RCC 7860 (cell line): ENCODE results near the gene INTS6L.
"Not testable (repeated sequence)": the region's sequence is repeated elsewhere in the genome, so short reads cannot be mapped to it uniquely, and the experiment has no call there.

Source experiments
- DNase-seq: peaks from one replicate; pipeline ENCODE4 v3.0.0-alpha.2; 2015; ENCODE audit warnings: low spot score
- FAIRE-seq: peaks from 2 replicates; lab custom pipeline; 2012; peaks lifted over from hg19 to GRCh38; lab: Jason Lieb, UNC

The INTS6L gene

DNA sequence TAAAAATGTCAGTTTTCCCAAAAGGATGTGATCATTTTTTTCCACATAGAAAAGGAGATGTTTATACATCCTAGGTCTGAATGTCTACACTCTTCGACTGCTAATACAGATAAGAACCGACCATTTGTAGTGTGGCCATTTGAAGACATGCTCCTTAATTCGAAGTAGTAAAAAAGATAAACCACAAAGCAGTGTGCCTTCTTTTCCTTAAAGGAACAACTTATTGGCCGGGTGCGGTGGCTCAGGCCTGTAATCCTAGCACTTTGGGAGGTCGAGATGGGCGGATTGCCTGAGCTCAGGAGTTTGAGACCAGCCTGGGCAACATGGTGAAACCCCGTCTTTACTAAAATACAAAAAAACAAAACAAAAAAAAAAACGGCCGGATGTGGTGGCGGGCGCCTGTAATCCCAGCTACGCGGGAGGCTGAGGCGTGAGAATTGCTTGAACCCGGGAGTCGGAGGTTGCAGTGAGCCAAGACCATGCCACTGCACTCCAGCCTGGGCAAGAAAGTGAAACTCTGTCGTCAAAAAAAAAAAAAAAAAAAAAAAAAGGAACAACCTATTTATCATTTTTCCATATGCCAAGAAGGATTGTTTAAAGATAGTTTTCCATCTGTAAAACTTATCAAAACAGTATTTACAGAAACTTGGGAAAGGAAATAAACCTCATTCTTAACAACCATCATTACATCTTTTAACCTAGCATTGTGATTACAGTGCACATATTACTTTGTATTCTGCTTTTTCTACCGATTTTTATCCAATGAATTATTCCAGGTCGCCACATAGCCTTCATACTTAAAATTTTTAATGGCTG, 2.6 kb downstream of the INTS6L start:
- DNase-seq (no peak), FAIRE-seq (no peak)

DNA sequence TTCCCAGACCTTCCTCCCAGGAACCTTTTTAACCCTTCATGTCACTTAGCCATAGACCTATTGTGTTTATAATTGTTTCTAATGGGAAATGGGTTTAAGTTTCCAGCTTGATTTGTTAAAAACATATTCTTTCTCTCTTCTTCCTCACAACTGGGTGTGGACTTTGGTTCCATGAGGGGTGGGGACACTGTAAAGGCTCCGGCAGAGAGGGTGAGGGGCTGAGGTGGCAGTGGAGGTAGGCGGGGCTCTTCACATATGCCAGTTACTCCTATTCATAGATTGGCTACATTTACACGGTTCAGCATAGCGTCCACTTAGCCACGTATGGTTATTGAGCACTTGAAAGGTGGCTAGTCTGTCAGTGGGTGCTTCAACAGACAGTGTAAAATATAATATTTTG, 7.8 kb downstream of the INTS6L start:
- no peak for DNase-seq

DNA sequence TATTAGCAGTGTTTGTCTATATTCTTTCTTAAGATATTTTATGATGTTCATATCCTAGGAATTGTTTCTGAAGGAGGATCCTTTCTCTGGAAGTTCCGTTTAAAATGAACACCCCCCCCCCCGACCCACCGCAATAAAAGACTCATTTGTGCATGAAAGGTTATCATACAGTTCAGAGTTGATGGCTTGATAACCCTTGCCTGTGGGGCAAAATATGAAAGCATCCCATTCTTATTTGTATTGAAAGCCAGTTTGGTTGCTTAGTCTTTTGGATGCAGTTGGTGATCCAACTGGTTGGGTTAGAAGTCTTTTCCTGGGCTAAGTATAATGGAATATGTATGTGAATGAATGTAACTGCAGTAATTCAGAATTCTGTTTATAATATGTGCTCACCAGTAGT, 8.3 kb downstream of the INTS6L start:
- DNase-seq (no peak), FAIRE-seq (no peak)

More for the DNA sequence above, 7.8 kb downstream of the INTS6L start:
- no peak for FAIRE-seq

DNA sequence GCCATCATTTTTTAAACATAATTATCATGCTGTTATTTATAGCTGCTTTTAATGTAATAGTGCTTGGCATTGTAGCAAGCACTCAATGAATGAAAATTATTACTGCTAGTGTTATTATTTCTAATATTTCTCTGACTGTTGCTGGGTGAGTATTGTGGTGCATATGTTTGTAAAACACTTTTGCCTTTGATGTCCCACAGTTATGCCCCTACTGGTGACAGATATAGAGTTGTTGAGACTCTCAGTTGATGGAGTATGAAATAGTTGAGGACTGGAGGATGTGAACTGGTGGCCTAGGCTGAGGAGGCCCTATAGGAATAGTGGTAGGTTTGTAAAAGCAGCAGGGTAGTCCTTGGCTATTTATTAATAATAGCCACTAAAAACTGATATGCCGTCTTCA, 9.6 kb downstream of the INTS6L start:
- DNase-seq, result no peak
- no peak for FAIRE-seq

DNA sequence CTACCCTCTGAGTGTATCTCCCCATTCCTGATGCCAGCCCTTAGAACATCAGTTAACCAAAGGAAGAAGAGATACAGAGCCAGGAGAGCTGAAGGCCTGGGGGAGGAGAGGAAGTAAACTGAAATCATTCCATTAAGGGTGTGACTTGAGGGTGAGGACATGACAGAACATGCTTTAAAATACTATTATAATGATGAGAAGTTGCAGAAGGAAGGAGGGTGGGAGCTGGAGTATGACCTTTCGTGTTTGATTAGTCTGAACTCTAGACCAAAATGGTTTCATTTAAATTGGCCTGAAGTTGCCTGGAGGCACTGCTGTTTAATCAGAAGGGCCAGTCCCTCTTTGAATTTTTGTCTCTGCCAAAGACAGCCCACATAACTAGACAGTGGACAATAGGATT, 11.4 kb downstream of the INTS6L start:
- no peak for FAIRE-seq
- no peak for DNase-seq

DNA sequence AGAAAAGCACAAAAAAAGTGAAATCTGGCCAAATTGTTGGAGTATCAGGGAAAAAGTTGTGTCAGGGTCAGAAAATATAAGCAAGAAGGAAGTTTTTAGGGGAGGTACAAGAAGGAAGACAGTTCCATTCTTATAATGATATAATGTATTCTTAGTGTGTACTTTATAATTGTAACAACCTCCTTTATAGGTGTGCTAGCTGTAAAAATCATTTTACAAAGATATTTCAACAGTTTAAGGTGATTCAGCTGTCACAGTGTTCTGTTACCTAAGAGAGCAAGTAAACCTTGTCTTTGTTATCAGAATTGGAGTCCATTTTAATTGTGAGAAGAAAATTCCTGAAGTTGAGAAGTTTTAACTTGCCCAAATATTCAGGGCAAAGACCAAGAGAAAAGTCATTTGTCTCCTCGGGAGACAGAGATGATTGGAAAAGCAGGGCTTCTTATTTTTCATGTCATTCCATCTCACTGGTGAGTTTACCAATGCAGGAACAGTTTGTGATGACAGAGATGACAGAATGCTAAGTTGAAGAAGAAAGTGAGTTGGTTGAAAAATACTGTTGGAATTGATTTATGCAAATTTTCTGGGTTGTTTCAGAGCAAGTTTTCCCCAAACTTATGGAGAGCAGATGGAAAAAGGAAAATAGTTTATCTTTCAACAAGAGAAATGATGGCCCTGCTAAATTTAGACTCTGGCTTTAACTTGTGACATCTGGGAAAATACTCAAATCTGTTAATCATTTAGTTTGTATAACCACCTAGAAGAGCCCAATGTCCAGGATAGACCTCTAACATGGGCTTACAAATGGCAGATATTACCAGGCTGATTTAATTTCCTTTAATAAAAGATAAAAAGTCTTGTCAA, 14.8 kb downstream of the INTS6L start:
- no peak for DNase-seq

DNA sequence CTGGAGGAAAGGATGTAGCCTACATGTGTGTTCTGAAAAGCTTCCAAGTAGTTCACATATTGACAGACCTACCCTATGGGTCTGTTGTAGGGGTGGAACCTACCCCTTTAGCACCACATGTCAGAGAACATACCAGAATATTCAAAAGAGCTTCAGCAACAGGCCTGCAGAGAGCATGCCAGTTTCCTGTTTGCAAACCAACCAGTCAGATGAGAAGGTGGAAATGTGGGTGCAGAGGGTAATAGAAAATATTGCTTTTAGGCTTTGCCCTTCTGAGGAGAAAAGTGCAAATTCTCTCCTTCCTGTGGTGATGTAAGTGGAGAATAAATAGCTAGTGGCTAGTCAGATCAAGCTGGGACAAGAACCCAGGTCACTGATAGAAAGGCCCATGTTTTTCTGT, 16.4 kb downstream of the INTS6L start:
- DNase-seq (no peak), FAIRE-seq (no peak)

More for the DNA sequence above, 14.8 kb downstream of the INTS6L start:
- no peak for FAIRE-seq

DNA sequence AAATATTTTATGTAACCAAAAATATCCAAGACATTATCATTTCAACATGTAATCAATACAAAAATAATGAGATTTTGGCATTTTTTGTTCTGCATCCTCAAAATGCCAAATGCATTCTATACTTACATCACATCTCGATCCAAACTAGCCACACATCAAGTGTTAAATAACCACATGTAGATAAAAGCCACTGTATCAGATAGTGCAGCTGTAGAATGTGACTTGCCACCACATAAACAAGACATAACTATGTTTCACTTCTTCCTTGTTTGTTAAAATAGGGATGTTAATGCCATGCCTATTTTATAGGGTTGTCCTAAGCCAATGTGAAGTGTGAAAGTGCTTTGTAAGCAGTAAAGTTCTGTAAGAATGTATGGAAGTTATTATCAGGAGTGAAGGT, 20.9 kb downstream of the INTS6L start:
- FAIRE-seq, result no peak
- no peak for DNase-seq

DNA sequence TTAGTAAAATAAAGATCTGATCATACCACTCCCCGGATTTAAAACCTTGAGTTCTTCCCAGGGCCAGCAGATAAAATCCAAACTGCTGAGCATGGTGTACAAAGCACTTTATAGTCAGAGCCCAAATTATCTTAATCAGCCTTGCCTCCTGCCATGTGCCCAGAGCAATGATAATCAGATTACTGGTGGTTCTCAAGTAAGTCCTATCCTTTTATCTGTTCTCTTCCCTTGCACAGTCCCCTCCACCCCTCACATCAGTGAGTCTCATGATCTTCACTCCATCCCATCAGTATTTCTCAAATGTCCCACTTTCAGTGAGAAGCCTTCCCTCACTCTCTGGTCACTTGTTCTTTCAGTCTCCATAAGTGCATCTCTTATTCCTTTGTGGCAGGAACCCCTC, 22.7 kb downstream of the INTS6L start:
- DNase-seq, result no peak
- FAIRE-seq, result no peak

DNA sequence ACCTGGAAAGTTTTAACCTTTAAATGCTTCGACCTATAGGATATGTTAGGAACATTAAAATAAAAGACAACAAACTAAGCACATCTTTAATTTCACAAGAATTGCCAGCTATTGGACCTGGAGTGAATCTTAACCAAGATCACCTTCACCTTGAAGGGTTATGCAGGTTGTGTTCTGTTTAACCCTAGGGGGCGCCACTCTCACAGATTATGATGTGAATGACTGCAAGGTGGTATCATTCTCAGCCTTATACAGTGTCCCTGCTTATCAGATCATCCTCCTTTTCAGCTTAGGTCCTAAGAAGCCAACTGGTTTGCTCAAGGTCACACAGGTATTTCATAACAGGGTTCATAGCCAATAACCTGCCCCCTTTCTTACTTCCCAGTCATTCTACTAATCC, 23.5 kb downstream of the INTS6L start:
- no peak for DNase-seq
- FAIRE-seq, result no peak

DNA sequence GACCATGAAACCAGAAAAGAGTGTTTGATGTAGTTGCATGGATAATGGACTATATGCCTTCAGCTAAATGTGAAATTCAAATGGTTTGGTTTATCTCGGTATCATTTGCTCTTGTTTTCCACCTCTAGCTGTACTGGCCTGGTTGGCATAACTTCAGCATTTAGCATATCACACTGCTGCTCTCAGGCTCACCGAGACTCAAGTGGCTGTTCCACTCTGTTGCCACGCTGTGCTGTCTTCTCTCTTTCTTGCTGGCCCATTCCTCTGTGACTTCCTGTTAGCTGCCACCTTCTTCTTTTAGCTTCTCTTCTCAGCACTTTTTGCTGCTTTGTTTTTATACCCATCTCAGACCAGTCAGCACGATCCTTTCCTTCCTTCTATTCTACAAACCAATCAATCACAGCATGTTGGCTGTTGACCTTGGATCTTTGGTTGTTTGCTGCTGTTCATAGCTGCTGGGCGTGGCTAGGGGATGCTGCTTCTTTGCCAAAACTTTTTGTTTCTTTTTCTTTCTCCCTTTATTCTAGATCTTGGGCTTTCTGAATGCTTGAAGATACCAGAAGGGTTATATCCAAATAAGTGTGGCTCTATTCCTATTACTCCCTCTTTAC, 24.0 kb downstream of the INTS6L start:
- DNase-seq, result no peak
- no peak for FAIRE-seq

DNA sequence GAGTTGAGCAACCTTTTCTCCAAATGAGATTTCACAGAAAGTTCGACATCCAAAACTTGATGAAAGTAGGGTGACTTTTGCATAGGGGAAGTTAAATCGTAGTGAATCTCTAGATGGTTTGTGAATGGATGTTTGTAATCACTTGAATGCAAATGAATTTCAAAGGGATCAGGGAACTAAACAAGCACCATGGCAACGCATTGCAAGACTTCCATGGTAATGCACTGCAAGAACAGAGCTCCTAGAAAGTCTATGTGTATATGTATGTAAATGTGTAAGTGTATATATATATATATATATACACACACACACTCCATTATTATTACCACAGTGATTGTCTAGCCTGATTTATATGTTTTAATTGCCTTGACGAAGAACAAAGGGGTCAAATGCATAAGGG, 27.3 kb downstream of the INTS6L start:
- no peak for FAIRE-seq
- DNase-seq, result no peak

DNA sequence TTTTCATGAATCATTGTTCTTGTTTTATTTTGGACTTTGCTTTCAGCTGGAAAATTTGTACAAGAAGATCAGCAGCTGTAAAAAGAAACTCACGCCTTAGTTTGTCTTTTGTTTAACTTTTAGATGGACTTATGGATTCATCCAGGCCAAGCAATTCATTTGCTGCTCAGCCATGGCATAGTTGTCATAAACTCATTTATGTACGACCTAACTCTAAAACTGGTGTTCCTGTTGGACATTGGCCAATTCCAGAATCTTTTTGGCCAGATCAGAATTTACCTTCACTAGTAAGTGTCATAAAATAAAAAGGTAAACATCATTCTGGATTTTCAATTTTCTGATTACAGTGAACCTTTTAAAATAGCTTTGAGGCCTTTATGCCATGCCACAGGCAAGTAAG, 29.1 kb downstream of the INTS6L start:
- no peak for DNase-seq
- FAIRE-seq, result no peak

DNA sequence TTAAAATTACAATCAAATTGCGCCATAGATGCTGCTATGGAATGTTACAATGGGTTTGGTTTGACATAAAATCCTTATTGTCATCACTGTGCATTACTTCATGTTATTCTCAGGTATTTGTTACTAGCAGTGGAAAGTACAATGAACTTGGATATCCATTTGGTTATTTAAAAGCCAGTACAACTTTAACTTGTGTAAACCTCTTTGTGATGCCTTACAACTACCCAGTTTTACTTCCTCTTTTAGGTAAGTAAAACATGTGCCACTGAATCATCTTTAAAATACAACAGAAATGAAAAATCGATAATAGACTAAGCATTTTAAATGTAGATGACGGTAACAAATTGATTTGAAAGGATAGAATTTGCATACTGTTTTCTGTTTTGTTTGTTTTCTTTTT, 35.6 kb downstream of the INTS6L start:
- FAIRE-seq (no peak), DNase-seq (no peak)

DNA sequence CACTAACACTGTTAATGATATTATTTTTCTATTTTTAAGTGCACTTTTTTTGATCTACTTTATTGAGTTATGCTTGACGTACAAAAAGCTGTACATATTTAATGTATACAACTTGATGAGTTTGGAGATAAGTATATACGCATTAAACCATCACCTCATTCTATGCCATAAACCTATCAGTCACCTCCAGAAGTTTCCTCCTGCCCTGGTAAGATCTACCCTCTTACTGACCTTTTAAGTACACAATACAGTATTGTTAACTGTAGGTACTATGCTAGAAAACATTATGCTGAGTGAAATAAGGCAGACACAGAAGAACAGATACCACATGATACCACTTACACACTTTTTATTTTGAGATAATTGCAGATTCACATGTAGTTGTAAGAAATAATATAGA, 36.9 kb downstream of the INTS6L start:
- DNase-seq, result no peak
- FAIRE-seq, result no peak

DNA sequence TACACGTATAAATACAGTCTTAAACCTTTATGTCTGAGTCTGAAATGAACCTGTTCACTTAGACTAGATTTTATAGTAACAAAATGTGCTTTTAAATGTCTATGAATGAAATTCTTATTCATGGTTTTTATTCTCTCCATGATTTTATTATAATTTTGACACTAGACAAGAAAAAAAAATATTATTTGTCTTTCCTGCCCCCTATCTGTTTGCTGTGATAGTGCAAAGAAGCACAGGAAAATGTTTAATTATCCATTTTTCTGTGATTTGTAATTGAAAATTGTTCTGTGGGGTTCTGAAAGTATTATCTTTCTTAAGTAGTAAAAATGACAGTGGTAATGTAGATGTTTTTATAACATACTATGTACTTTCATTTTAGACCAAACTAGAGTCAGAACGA, 52.0 kb downstream of the INTS6L start:
- DNase-seq, result peak; percentile 4
- FAIRE-seq, result peak; percentile 11

DNA sequence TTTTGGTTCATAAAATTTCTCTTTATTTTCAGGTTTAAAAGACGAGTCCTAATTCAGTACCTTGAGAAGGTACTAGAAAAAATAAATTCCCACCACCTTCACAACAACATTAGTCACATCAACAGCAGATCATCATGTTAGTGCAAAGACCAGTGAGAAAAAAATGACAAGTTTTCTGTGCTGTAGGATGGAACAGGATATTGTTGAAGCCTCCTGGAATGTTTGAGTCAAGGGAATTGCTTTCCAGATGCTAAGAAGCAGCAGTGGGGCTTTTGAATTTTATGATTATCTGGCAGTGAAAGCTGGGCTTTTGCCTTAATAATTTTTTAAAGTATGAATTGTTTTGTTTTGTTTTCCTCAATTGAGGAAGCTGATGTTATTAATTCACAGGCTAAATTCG, 61.0 kb downstream of the INTS6L start:
- no peak for FAIRE-seq
- DNase-seq, result no peak

DNA sequence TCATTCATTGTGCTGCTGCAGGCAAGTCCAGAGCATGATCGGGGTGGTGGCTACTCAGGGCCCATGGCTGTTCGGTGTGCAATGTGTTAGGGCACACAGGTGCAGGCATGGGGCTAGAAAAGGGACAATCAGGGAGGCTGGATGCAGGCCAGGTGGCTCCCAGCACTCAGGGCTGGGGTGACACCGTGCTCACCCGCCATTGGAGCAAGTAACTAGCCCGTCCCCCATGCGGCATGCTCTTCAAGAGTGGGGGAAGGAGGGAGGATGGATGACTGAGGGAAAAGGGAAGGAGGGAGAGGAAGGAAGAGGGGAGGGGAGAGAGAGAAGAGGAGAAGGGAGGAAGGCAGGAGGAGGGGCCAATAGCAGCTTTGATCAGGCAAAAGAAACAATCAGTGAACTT, 64.7 kb downstream of the INTS6L start:
- FAIRE-seq, result no peak
- no peak for DNase-seq

DNA sequence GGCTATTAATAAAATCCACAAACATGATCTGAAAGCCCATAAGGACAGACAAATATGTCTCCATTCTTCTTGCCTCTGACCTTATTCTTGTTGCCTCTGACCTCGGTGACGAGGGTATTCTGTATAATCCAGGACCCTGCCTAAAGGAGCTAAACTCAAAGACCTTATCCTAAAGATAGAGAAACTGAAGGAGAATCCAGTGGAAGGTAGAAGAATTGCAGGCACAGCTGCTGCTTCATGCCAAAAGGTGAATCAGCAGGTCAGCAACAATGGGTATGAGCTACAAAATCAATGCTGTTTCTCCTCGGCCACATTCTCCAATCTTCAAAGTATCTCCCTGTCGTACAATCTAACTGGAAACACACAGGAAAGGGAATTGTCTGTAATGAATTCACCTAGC, 71.4 kb downstream of the INTS6L start:
- FAIRE-seq, result no peak

DNA sequence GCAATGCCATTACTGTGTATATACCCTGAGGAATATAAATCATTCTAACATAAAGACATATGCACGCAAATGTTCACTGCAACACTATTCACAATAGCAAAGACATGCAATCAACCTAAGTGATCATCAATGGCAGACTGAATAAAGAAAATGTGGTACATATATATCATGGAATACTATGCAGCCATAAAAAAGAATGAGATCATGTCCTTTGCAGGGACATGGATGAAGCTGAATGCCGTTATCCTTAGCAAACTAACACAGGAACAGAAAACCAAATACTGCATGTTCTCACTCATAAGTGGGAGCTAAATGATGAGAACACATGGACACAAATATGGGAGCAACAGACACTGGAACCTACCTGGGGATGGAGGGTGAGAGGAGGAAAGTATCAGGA, 73.6 kb downstream of the INTS6L start:
- not testable (repeated sequence) for DNase-seq, FAIRE-seq

More for the DNA sequence above, 71.4 kb downstream of the INTS6L start:
- no peak for DNase-seq

DNA sequence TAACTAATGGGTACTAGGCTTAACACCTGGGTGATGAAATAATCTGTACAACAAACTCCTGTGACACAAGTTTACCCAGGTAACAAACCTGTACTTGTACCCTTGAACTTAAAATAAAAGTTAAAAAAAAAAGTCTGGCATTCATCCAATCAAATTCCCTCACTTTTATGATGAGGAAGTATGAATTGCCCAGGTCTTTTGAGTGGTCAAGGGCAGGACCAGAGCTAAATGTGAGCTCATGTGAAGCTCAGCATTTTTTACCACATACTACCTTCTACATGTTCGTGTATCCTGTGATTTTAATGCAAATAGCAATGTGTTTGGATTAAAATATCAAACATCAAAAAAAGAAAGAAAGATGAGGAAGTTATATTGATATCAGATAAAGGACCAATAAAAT, 74.0 kb downstream of the INTS6L start:
- DNase-seq, FAIRE-seq: not testable (repeated sequence)

DNA sequence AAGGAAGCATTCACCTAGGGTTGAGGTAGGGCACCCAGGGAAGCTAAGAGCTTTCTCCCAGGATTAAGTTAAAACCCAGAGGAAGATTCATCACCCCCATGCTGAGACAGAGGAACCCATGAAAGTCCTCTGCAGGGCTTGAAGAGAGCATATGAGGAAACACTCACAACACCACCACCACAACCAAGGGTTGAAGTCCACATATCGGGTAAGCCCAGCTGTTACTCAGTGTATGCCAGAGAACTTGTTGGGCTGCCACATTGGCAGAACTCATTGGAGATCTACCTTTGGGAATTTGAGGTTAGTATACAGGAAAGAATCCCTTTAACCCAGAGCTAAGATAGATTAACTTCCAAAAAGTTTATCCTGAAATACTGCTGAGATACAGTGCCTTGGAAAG, 75.1 kb downstream of the INTS6L start:
- DNase-seq (no peak), FAIRE-seq (no peak)
